BE2C (cell line): Measurements from ENCODE around the gene TEDC1.

Source experiments
- DNase-seq: peaks from one replicate; pipeline ENCODE4 v3.0.0-alpha.2; 2020
- H3K27me3 ChIP-seq: fragments of 250-450 bp; sonication (Bioruptor Pico); 2 replicates; pipeline ENCODE4 v1.5.1; 2020; ENCODE audit warnings: mild to moderate bottlenecking
- H3K36me3 ChIP-seq: fragments of 250-450 bp; sonication (Bioruptor Pico); 2 replicates; pipeline ENCODE4 v1.5.1; 2020; ENCODE audit warnings: mild to moderate bottlenecking
- H3K4me1 ChIP-seq: fragments of 250-450 bp; sonication (Bioruptor Pico); 2 replicates; pipeline ENCODE4 v1.5.1; 2020
- H3K4me3 ChIP-seq: 2 replicates; pipeline ENCODE4 v1.5.1; 2011; ENCODE audit warnings: low read depth, low read length
- H3K9me3 ChIP-seq: fragments of 250-450 bp; sonication (Bioruptor Pico); 2 replicates; pipeline ENCODE4 v1.5.1; 2020
- CTCF ChIP-seq: IDR thresholded peaks from 2 replicates; pipeline ENCODE4 v1.5.1; 2012; ENCODE audit warnings: mild to moderate bottlenecking, low read depth, low read length

Gene TEDC1

DNA sequence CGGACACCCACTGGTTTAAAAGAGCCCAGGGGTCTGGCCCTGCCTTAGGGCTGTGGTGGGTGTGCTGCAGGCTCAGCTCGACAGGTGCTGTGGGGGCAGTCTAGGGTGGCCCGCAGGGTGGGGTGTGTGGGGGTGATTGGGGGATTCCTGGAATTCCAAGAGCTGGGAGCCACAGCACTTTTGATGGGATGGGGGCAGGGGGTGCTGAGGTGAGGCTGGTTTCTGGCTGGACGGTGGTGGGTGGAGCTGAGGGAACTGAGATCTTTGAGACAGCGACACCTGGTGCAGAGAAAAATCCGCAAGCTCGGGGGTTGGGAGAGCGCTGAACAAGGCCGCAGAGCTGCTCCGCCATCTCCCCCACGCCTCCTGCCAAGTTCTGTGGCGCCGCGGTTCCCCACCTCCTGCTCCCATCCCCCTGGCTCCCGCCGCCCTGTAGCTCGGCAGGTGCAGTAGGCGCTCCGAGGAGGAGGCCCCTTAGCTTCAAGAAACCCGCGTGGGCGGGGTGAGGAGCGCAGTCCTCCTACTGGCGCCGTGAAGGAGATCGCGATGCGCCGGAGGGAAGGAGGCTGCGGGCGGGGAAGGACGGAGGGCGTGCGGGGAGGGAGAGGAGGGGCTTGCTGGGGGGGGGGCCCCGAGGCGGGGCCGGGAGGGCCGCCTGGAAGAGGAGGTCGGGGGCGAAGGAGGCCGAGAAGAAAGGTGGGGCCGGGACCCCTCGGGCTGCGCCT is 1.3 kb upstream of the TEDC1 start:
- H3K4me1 ChIP-seq, result peaks cover 27% of the 10 kb centered on the region
- H3K4me3 ChIP-seq, result peak overlapping the region; percentile 65
- H3K36me3 ChIP-seq, result 0 out of 2 replicates have a peak, but pooled peaks cover 3% of the 10 kb centered on the region
- no peaks in the 10 kb centered on the region for H3K27me3 ChIP-seq
- peak; percentile 74 for TF ChIP-seq CTCF
- peak; percentile 88 for DNase-seq
- no peaks in the 10 kb centered on the region for H3K9me3 ChIP-seq

GRCh38 chr14:105490267-105490571 is 827 bp upstream of the TEDC1 start:
- H3K27me3 ChIP-seq, result no peaks in the 10 kb centered on the region
- no peak for TF ChIP-seq CTCF
- H3K9me3 ChIP-seq, result no peaks in the 10 kb centered on the region
- H3K4me3 ChIP-seq, result peak overlapping the region; percentile 65
- peaks cover 22% of the 10 kb centered on the region for H3K4me1 ChIP-seq
- DNase-seq, result no peak
- H3K36me3 ChIP-seq, result 0 out of 2 replicates have a peak, but pooled peaks cover 3% of the 10 kb centered on the region

- H3K9me3 ChIP-seq, result no peaks in the 10 kb centered on the region
- H3K4me3 ChIP-seq, result peak overlapping the region; percentile 77
- peak; percentile 97 for DNase-seq
- H3K36me3 ChIP-seq, result 0 out of 2 replicates have a peak, but pooled peaks cover 3% of the 10 kb centered on the region
- TF ChIP-seq CTCF, result no peak
- no peaks in the 10 kb centered on the region for H3K27me3 ChIP-seq
- peaks cover 12% of the 10 kb centered on the region for H3K4me1 ChIP-seq
Measured at GRCh38 chr14:105491366-105491973, 424 bp downstream of the TEDC1 start.

DNA sequence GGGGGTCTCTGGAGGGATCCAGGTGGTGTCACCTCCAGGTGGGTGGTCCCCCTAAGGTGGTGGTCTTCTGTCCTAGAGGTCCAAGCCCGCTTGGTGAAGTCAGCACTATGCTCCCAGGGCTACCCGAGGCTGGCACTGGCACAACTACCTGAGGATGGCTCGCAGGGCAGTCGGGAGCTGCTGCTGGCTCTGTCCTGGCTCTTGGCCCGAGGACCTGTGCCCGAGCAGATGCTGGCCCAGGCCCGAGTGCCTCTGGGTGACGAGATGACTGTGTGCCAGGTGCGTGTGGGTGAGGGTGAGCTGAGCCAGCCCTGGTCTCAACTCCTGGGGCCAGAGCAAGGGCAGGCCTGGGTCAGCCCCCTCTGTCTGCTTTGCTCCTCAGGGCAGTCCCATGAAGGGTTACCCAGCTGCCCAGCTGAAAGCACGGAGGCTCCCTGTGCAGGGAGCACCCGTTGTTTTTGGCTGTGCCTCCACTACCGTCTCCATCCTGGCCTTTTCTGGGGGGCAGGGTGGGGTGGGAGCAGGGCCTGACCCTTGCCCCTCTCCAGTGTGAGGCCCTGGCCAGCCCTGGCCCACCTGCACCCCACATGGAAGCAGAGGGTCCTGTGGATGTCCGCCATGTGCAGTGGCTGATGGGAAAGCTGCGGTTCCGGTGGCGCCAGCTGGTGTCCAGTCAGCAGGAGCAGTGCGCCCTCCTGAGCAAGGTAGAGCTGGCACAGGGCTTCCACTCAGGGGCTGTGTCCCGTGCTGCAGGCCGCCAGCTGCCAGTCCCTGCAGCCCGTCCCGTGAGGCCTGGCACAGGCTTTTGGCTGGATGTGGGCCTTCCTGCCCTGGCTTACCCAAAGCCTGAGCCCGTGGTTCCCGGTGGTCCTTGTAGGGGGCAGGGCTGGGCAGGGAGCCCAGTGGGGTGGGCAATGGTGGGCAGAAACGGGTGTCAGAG is 1.3 kb downstream of the TEDC1 start:
- Histone ChIP-seq H3K27me3 (no peaks in the 10 kb centered on the region), H3K4me1 (peaks cover 11% of the 10 kb centered on the region), H3K4me3 (no peak overlapping the region; the same call in 1 of the 2 replicates), H3K36me3 (0 out of 2 replicates have a peak, but pooled peaks cover 3% of the 10 kb centered on the region), H3K9me3 (no peaks in the 10 kb centered on the region)
- no peak for TF ChIP-seq CTCF
- DNase-seq, result peak; percentile 12

DNA sequence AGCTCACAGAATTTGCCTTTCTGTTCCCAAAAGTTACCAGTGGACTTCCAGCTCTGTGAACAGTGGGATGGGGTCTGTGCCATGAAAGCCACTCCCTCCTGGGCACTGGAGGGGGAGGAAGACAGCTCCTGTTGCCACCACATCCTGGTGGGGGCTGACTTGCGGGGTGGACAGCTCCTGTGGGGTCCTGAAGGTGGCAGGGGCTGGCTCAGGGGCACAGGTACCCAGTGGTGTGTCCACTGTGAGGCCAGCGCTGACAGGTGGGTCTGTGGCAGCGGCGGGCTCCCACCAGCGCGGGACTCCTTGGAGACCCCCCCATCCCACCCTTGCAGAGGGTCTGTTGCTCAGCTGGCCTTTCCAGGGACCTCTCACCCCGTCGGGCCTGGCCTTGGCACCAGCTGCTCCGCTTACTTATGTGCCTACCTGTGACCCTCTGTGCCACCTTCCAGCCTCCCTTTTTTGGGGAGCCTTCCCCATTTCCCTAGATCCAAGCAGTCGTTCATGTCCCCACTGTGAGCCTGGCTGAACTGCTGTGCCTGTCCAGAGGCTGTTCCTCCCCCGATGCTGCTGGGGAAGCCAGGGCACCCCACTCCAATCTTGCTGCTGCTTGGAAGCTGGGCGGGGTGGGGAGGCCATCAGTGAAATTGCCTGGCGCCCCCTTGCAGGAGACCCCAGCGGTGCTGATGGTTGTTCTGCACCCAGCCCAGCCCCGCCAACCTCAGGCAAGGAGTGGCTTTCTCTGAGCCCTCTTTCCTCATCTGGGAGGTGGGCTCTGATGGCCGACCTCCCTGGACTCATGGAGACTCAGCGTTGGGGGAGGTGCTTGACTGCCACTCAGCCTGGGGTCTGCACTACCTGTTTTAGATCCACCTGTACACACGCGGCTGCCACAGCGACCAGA is 2.2 kb downstream of the TEDC1 start:
- H3K27me3 ChIP-seq, result no peaks in the 10 kb centered on the region
- no peak for TF ChIP-seq CTCF
- DNase-seq, result peak; percentile 11
- no peaks in the 10 kb centered on the region for H3K9me3 ChIP-seq
- peaks cover 11% of the 10 kb centered on the region for H3K4me1 ChIP-seq
- H3K4me3 ChIP-seq, result no peak overlapping the region
- 0 out of 2 replicates have a peak, but pooled peaks cover 3% of the 10 kb centered on the region for H3K36me3 ChIP-seq
